K562 (cell line): ENCODE data around the gene PATL2. TPM values are rescaled to one million over a fixed set of nuclear protein-coding genes. Genes with fewer than 3 reads are reported as not detected.

Source experiments
- ATAC-seq: fragments of 200-7000 bp; cut with Tn5 transposase; 3 replicates; pipeline ENCODE4 v1.9.1; 2020; ENCODE audit warnings: moderate library complexity
- BruUV-seq: library from RNA; stranded (reverse); fragments of 400-500 nt; replicated peaks from 2 replicates; lab custom pipeline; 2021; lab: Mats Ljungman, UMichigan
- CTCF ChIA-PET: fragments of 300-600 bp; formaldehyde crosslinking; extraction: SDS; loops from one replicate; lab custom pipeline; 2021; ENCODE audit warnings: low intra/inter-chr PET ratio; lab: Yijun Ruan, JAX
- POLR2A ChIA-PET: fragments of 300-600, 350-650 bp; sonication (Branson Sonifier 250); formaldehyde crosslinking; extraction: SDS; loops from one replicate; lab custom pipeline; 2021; ENCODE audit warnings: antibody characterized with exemption, inconsistent platforms; lab: Yijun Ruan, JAX
- DNase-seq, 4 experiments: peaks; one replicate each; pipeline versions ENCODE4 v3.0.0 to v3.0.0-alpha.2; 2011 to 2018; ENCODE audit warnings: low spot score in 3 of 4, mixed read lengths in 3 of 4; ENCODE audit errors: extremely low read depth in 1 of 4
- FAIRE-seq: peaks from 2 replicates; lab custom pipeline; 2011; peaks lifted over from hg19 to GRCh38; lab: Jason Lieb, UNC
- H2AFZ ChIP-seq: 2 replicates; pipeline ENCODE4 v1.6.0; 2011; ENCODE audit warnings: low read depth, low read length, control low read depth, inconsistent platforms
- H3K27ac ChIP-seq: fragments of 200-600 bp; 3 replicates; pipeline ENCODE4 v1.8.0; 2011; ENCODE audit warnings: low read depth, mild to moderate bottlenecking, control low read depth, inconsistent platforms, low read length, moderate library complexity, mixed read lengths; ENCODE audit errors: extremely low read depth
- H3K27me3 ChIP-seq, 2 experiments: fragments of 300-600 bp in 1 of 2; 2 replicates in 1 of 2; 3 replicates in 1 of 2; pipeline versions ENCODE4 v1.6.0 to v1.8.0; 2011; ENCODE audit warnings: inconsistent platforms in 2 of 2, low read length in 2 of 2, mild to moderate bottlenecking in 1 of 2, mixed read lengths in 1 of 2, moderate library complexity in 1 of 2; ENCODE audit not compliant: control insufficient read depth in 2 of 2, insufficient read depth in 2 of 2
- H3K36me3 ChIP-seq: fragments of 300-600 bp; 3 replicates; pipeline ENCODE4 v1.8.0; 2011; ENCODE audit warnings: mild to moderate bottlenecking, low read length, inconsistent platforms; ENCODE audit not compliant: control insufficient read depth, insufficient read depth
- H3K4me1 ChIP-seq, 2 experiments: fragments of 200-600 bp in 1 of 2; replicated peaks in 1 of 2; 2 replicates in 1 of 2; 3 replicates in 1 of 2; pipeline versions ENCODE4 v1.5.1 to v1.8.0; 2011; ENCODE audit warnings: inconsistent platforms in 2 of 2, low read length in 2 of 2, mild to moderate bottlenecking in 1 of 2, mixed read lengths in 1 of 2, moderate library complexity in 1 of 2; ENCODE audit not compliant: control insufficient read depth in 2 of 2, insufficient read depth in 2 of 2
- H3K4me2 ChIP-seq: 2 replicates; pipeline ENCODE4 v1.6.1; 2011; ENCODE audit warnings: low read length, control low read depth, inconsistent platforms, mixed read lengths; ENCODE audit not compliant: insufficient read depth
- H3K4me3 ChIP-seq: fragments of 200-600 bp; sonication (generic), shearing (Covaris generic); 2 replicates; pipeline ENCODE4 v1.5.1; 2016; ENCODE audit warnings: control low read depth, inconsistent platforms
- H3K79me2 ChIP-seq: fragments of 200-600 bp; 3 replicates; pipeline ENCODE4 v1.8.0; 2011; ENCODE audit warnings: low read length, inconsistent platforms; ENCODE audit not compliant: control insufficient read depth, insufficient read depth
- H3K9ac ChIP-seq, 2 experiments: 2 replicates each; pipeline versions ENCODE4 v1.6.0 to v1.6.1; 2011; ENCODE audit warnings: low read depth in 2 of 2, low read length in 2 of 2, control low read depth in 1 of 2, inconsistent platforms in 1 of 2, mild to moderate bottlenecking in 1 of 2, mixed read lengths in 1 of 2; ENCODE audit not compliant: insufficient read depth in 1 of 2
- H3K9me1 ChIP-seq: one replicate; pipeline ENCODE4 v1.6.0; 2011; ENCODE audit warnings: inconsistent platforms, mild to moderate bottlenecking, low read length, moderate library complexity; ENCODE audit not compliant: control insufficient read depth, insufficient read depth
- H3K9me3 ChIP-seq: replicated peaks from 2 replicates; pipeline ENCODE4 v1.5.1; 2011; ENCODE audit warnings: low read depth, low read length, inconsistent platforms; ENCODE audit not compliant: control insufficient read depth, insufficient read depth
- H4K20me1 ChIP-seq: replicated peaks from 2 replicates; pipeline ENCODE4 v1.6.1; 2011; ENCODE audit warnings: low read length, inconsistent platforms, mixed read lengths; ENCODE audit not compliant: control insufficient read depth, insufficient read depth
- CHCHD3 ChIP-seq: fragments of 250-450 bp; sonication (Bioruptor Pico); IDR thresholded peaks from 2 replicates; pipeline ENCODE4 v2.1.2; 2022; ENCODE audit warnings: mild to moderate bottlenecking
- GABPB1 ChIP-seq: sonication (generic); formaldehyde crosslinking; IDR thresholded peaks from 2 replicates; pipeline ENCODE4 v1.8.0; 2022; ENCODE audit warnings: mild to moderate bottlenecking, missing genetic modification reagents
- NFATC3 ChIP-seq: fragments of 450-650 bp; IDR thresholded peaks from 2 replicates; pipeline ENCODE4 v1.6.1; 2017; ENCODE audit warnings: mild to moderate bottlenecking
- NFE2L1 ChIP-seq: fragments of 450-650 bp; IDR thresholded peaks from 2 replicates; pipeline ENCODE4 v1.6.1; 2016; ENCODE audit warnings: missing genetic modification characterization, low read depth, mild to moderate bottlenecking, missing compliant biosample characterization, moderate library complexity, borderline replicate concordance
- NFRKB ChIP-seq: fragments of 450-650 bp; IDR thresholded peaks from 2 replicates; pipeline ENCODE4 v1.6.1; 2016; ENCODE audit warnings: low read depth
- PCBP2 ChIP-seq: fragments of 200-400 bp; formaldehyde crosslinking; IDR thresholded peaks from 2 replicates; pipeline ENCODE4 v1.6.1; 2018; ENCODE audit warnings: low read length, low read depth, mild to moderate bottlenecking, moderate library complexity; ENCODE audit not compliant: poor library complexity, severe bottlenecking
- PRMT5 ChIP-seq: sonication (generic); formaldehyde crosslinking; IDR thresholded peaks from 2 replicates; pipeline ENCODE4 v1.5.0; 2020; ENCODE audit warnings: missing genetic modification reagents
- PYGO2 ChIP-seq: fragments of 450-650 bp; IDR thresholded peaks from 2 replicates; pipeline ENCODE4 v1.6.1; 2016; ENCODE audit warnings: mild to moderate bottlenecking, missing genetic modification characterization, moderate library complexity, missing compliant biosample characterization
- SMAD2 ChIP-seq: fragments of 150-350 bp; IDR thresholded peaks from 2 replicates; pipeline ENCODE4 v1.6.1; 2014; ENCODE audit warnings: low read depth, mild to moderate bottlenecking, low read length
- SMAD3 ChIP-seq: fragments of 450-650 bp; formaldehyde crosslinking; conservative IDR thresholded peaks from 2 replicates; pipeline ENCODE4 v1.4.0; 2020; ENCODE audit warnings: mild to moderate bottlenecking
- SNRNP70 ChIP-seq: fragments of 200-400 bp; formaldehyde crosslinking; optimal IDR thresholded peaks from 2 replicates; pipeline ENCODE3; 2017; ENCODE audit warnings: low read depth, low read length
- SRF ChIP-seq, 2 experiments: fragments of 250-450, 450-650 bp in 1 of 2; sonication (Bioruptor Pico) in 1 of 2; sonication (generic) in 1 of 2; formaldehyde crosslinking; IDR thresholded peaks; 2 replicates each; pipeline versions ENCODE4 v1.5.0 to v1.5.1; 2020 to 2022; ENCODE audit warnings: mild to moderate bottlenecking in 1 of 2, missing genetic modification reagents in 1 of 2
- ZNF12 ChIP-seq: sonication (generic); formaldehyde crosslinking; IDR thresholded peaks from 2 replicates; pipeline ENCODE4 v1.4.0; 2020; ENCODE audit warnings: mild to moderate bottlenecking, missing genetic modification reagents
- ZNF239 ChIP-seq: fragments of 250-450 bp; sonication (Bioruptor Pico); IDR thresholded peaks from 2 replicates; pipeline ENCODE4 v1.4.0; 2020; ENCODE audit warnings: mild to moderate bottlenecking
- ZNF586 ChIP-seq: fragments of 450-650 bp; formaldehyde crosslinking; conservative IDR thresholded peaks from 2 replicates; pipeline ENCODE4 v1.4.0; 2020; ENCODE audit warnings: mild to moderate bottlenecking, moderate library complexity
- in situ Hi-C: fragments of 300-500 bp; cut with MboI; formaldehyde crosslinking; loops from 4 replicates; pipeline ENCODE4 v1.15.0; 2018; ENCODE audit warnings: inconsistent platforms, mixed read lengths
- intact Hi-C: fragments of 100-400 bp; cut with micrococcal nuclease; formaldehyde crosslinking; loops from 2 replicates; pipeline ENCODE4 v1.14.2; 2022
- polyA plus RNA-seq, 8 experiments: library from polyadenylated mRNA; depleted of rRNA in 4 of 8; stranded (reverse) in 5 of 8; unstranded in 3 of 8; fragments of >200 nt; fragmentation: Nextera tagmentation in 2 of 8; fragmentation: Illumina TruSeq in 1 of 8; extraction: Ambion mirVana in 2 of 8; extraction: Trizol in 1 of 8; gene quantifications; 2 replicates each; pipeline versions ENCODE4 v1.2.1 to v1.2.3, GENCODE V29; 2011 to 2014; ENCODE audit warnings: inconsistent platforms in 1 of 8, missing spikeins in 1 of 8
- total RNA-seq, 7 experiments: library from RNA; depleted of rRNA in 6 of 7; stranded (reverse); fragments of >200 nt in 6 of 7; fragmentation: Illumina TruSeq in 2 of 7; extraction: Trizol in 2 of 7; gene quantifications; 2 replicates each; pipeline versions ENCODE4 v1.2.1 to v1.2.3, GENCODE V29; 2011 to 2021; ENCODE audit warnings: low replicate concordance in 1 of 7
- TF ChIP-seq, protein P1 (sequence below), 2 experiments: IDR thresholded peaks in 1 of 2; conservative IDR thresholded peaks in 1 of 2; 2 replicates each; pipeline ENCODE4 v1.6.1; 2016; ENCODE audit warnings: low read depth in 2 of 2, mild to moderate bottlenecking in 1 of 2, missing compliant biosample characterization in 1 of 2, missing genetic modification characterization in 1 of 2, moderate library complexity in 1 of 2
- TF ChIP-seq, protein P2 (sequence below): fragments of 200-800 bp; sonication (Bioruptor generic); IDR thresholded peaks from 2 replicates; pipeline ENCODE4 v1.6.1; 2017; ENCODE audit warnings: missing genetic modification characterization, missing compliant biosample characterization

PATL2 gene
- total and polyA plus RNA-seq, 9 of the 15 experiments (the other 6 are each of a cell fraction or from before 2014, with no cell fraction given): 0.42 to 1.1 (median 0.86) TPM

DNA sequence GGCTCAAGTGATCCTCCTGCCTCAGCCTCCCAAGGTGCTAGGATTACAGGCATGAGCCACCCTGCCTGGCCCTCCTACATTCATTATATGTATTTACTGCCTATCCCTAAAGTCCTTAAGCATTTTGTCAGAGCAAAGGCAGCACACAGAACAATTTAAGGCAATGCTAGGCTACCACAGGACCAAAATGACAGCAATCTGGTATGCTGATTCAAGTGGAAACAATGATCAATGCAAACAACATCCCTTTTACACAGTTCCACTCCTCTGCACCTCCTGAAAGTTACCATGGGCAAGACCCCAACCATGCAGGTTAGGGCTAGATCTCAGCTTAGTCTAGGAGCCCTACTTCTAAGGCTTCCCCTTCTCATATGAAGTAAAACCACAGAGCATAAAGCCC is 87.9 kb downstream of the PATL2 start:
- TF ChIP-seq ZNF239 (CRISPR knock-in tag): no peak
- TF ChIP-seq SMAD2: no peak
- no peak for TF ChIP-seq PYGO2 (tag)
- TF ChIP-seq PCBP2: no peak
- no peak for TF ChIP-seq NFRKB
- TF ChIP-seq SMAD3: no peak
- no peak for TF ChIP-seq ZNF12 (CRISPR knock-in tag)
- no peak for TF ChIP-seq SNRNP70
- TF ChIP-seq NFATC3: no peak
- TF ChIP-seq ZNF586 (CRISPR knock-in tag): no peak
- no peak for TF ChIP-seq SRF (CRISPR knock-in tag; IDR thresholded peaks at IDR 0.05)
- TF ChIP-seq PRMT5 (CRISPR knock-in tag): no peak
- TF ChIP-seq CHCHD3 (CRISPR knock-in tag): no peak
- no peak for TF ChIP-seq GABPB1 (CRISPR knock-in tag)
- TF ChIP-seq, protein P1, sequence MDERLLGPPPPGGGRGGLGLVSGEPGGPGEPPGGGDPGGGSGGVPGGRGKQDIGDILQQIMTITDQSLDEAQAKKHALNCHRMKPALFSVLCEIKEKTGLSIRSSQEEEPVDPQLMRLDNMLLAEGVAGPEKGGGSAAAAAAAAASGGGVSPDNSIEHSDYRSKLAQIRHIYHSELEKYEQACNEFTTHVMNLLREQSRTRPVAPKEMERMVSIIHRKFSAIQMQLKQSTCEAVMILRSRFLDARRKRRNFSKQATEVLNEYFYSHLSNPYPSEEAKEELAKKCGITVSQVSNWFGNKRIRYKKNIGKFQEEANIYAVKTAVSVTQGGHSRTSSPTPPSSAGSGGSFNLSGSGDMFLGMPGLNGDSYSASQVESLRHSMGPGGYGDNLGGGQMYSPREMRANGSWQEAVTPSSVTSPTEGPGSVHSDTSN (CRISPR knock-in tag; IDR thresholded peaks at IDR 0.05; ENCODE audit: low read depth): no peak
- TF ChIP-seq, protein P1 (tag; conservative IDR thresholded peaks at IDR 0.05; ENCODE audit: low read depth): no peak
- no peak for TF ChIP-seq NFE2L1 (tag)
- TF ChIP-seq, protein P2, sequence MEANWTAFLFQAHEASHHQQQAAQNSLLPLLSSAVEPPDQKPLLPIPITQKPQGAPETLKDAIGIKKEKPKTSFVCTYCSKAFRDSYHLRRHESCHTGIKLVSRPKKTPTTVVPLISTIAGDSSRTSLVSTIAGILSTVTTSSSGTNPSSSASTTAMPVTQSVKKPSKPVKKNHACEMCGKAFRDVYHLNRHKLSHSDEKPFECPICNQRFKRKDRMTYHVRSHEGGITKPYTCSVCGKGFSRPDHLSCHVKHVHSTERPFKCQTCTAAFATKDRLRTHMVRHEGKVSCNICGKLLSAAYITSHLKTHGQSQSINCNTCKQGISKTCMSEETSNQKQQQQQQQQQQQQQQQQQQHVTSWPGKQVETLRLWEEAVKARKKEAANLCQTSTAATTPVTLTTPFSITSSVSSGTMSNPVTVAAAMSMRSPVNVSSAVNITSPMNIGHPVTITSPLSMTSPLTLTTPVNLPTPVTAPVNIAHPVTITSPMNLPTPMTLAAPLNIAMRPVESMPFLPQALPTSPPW (CRISPR knock-in tag): no peak
- ATAC-seq: no peak
- Histone ChIP-seq H3K27ac (no peak overlapping the region), H3K9me1 (no peaks in the 10 kb centered on the region), H4K20me1 (no peaks in the 10 kb centered on the region), H3K79me2 (no peaks in the 10 kb centered on the region), H3K9ac (no peak overlapping the region), H3K4me2 (no peak overlapping the region), H3K4me3 (no peak overlapping the region), H3K4me1 (no peaks in the 10 kb centered on the region), H3K27me3 (no peaks in the 10 kb centered on the region), H3K36me3 (peaks cover 86% of the 10 kb centered on the region), H3K9me3 (no peaks in the 10 kb centered on the region), H2AFZ (no peak overlapping the region)
- in situ Hi-C loops (no loop called here), intact Hi-C loops (no loop called here)
- no TSS peak for BruUV-seq
- POLR2A ChIA-PET: interaction anchor here (1.2 to 1.6 kb wide), 2 partner anchors 15 to 89 kb away, joined by 3 to 4 read pairs; no protein-coding TSS in a partner anchor
- CTCF ChIA-PET: no interaction called here
- no peak for DNase-seq
- no peak for FAIRE-seq
